Body of pancreas (tissue), 4 donors: Measurements from ENCODE around the gene MAP2.

ENCODE experiments used
- CTCF ChIP-seq, 7 experiments: fragments of 450-650 bp in 4 of 7; fragments of 200-600 bp in 3 of 7; sonication (generic) in 3 of 7; IDR thresholded peaks; one replicate each; pipeline ENCODE4 v1.5.1; 2016 to 2019; ENCODE audit warnings: antibody characterized with exemption in 7 of 7
- POLR2A ChIP-seq, 3 donors: fragments of 450-650 bp; IDR thresholded peaks; one replicate each; pipeline ENCODE4 v1.6.1; 2016; ENCODE audit warnings: antibody characterized with exemption in 3 of 3, mild to moderate bottlenecking in 2 of 3

- TF ChIP-seq CTCF (IDR thresholded peaks at IDR 0.05) (no peak), POLR2A (IDR thresholded peaks at IDR 0.05) (no peak)
Observed at GRCh38 chr2:209380293-209380692, 43.6 kb upstream of the MAP2 start.
